IPS-20b (cell line): ENCODE measurements around the gene EPS8L1.

Source experiments
- H3K27ac ChIP-seq: one replicate; pipeline ENCODE4 v1.5.1; 2013; ENCODE audit warnings: low read length
- H3K27me3 ChIP-seq: 2 replicates; pipeline ENCODE4 v1.6.1; 2013; ENCODE audit warnings: mild to moderate bottlenecking, low read length, inconsistent platforms; ENCODE audit not compliant: insufficient read depth
- H3K36me3 ChIP-seq: 2 replicates; pipeline ENCODE4 v1.6.1; 2013; ENCODE audit warnings: low read depth, mild to moderate bottlenecking, inconsistent platforms, low read length, moderate library complexity; ENCODE audit not compliant: insufficient read depth
- H3K4me1 ChIP-seq: 2 replicates; pipeline ENCODE4 v1.6.1; 2013; ENCODE audit warnings: mild to moderate bottlenecking, control low read depth, inconsistent platforms, low read length, moderate library complexity; ENCODE audit not compliant: insufficient read depth
- H3K4me3 ChIP-seq: 2 replicates; pipeline ENCODE4 v1.5.1; 2013; ENCODE audit warnings: mild to moderate bottlenecking, low read length, inconsistent platforms
- H3K9ac ChIP-seq: 2 replicates; pipeline ENCODE4 v1.6.1; 2013; ENCODE audit warnings: low read depth, mild to moderate bottlenecking, inconsistent platforms, low read length, moderate library complexity
- H3K9me3 ChIP-seq: 2 replicates; pipeline ENCODE4 v1.6.1; 2013; ENCODE audit warnings: mild to moderate bottlenecking, low read depth, low read length, inconsistent platforms; ENCODE audit not compliant: insufficient read depth

Gene EPS8L1

DNA sequence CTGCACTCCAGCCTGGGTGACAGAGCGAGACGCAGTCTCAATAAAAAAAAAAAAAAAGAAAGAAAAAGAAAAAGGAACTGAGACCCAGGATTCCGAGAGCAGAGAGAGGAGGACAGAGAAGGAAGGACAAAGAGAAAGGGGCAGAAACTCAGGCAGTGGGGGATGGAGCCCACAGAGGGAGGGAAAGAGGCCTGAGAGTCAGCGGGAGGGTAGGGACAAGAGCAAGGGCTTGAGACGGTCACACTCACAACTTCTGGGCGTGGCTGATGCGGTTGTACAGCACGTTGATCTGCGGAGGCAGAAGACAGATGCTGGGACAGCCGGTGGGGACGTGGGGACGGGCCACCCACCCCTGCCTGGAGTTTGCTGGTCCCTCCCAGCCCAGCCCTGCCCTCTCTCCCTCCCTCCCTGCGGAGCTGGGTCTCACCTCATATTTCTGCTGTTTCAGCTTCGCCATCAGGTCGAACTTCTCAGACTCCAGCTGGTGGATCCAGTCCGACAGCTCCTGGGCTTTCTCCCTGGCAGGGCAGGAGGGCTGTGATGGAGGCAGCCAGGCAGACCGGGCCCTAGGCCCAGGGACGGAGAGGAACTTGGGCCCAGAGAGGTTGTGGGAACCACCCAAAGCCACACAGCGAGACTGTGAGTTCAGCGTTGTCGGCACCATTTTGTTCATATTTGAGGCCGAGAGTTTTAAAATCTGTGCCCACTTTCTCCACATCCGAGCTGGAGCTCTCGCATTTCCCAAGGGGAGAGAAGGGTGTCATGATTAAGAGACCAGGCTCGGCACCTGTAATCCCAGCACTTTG lies 58.2 kb downstream of the EPS8L1 start:
- Histone ChIP-seq H3K4me1 (peaks cover 4% of the 10 kb centered on the region; the same call in 1 of the 2 replicates), H3K27ac (no peak overlapping the region), H3K4me3 (no peak overlapping the region), H3K9ac (no peak overlapping the region), H3K27me3 (no peaks in the 10 kb centered on the region), H3K9me3 (no peaks in the 10 kb centered on the region), H3K36me3 (peaks cover 15% of the 10 kb centered on the region)

- H3K9ac ChIP-seq = no peak overlapping the region
- H3K4me3 ChIP-seq = no peak overlapping the region
- no peaks in the 10 kb centered on the region for H3K9me3 ChIP-seq
- H3K4me1 ChIP-seq = no peaks in the 10 kb centered on the region; the same call in 1 of the 2 replicates
- no peaks in the 10 kb centered on the region for H3K27me3 ChIP-seq
- H3K36me3 ChIP-seq = peaks cover 15% of the 10 kb centered on the region
- no peak overlapping the region for H3K27ac ChIP-seq
These were observed 59.1 kb downstream of the EPS8L1 start for GRCh38 chr19:55134736-55135135.

GRCh38 chr19:55136399-55137102 lies 60.9 kb downstream of the EPS8L1 start:
- no peaks in the 10 kb centered on the region for H3K9me3 ChIP-seq
- no peak overlapping the region for H3K9ac ChIP-seq
- H3K4me3 ChIP-seq = no peak overlapping the region
- no peak overlapping the region for H3K27ac ChIP-seq
- H3K4me1 ChIP-seq = peaks cover 3% of the 10 kb centered on the region; the same call in 1 of the 2 replicates
- H3K36me3 ChIP-seq = peaks cover 15% of the 10 kb centered on the region
- no peaks in the 10 kb centered on the region for H3K27me3 ChIP-seq
